KMS-11 (cell line): Measurements from ENCODE around the gene RAD51B.

Experiments
- H2AFZ ChIP-seq: fragments of 200-600 bp; sonication (generic); 2 replicates; pipeline ENCODE4 v1.6.1; 2016; ENCODE audit warnings: antibody characterized with exemption, mixed run types, low read depth
- H3K27ac ChIP-seq: fragments of 200-600 bp; sonication (generic); 2 replicates; pipeline ENCODE4 v1.6.1; 2016; ENCODE audit warnings: mild to moderate bottlenecking, mixed run types
- H3K27me3 ChIP-seq: fragments of 200-600 bp; sonication (generic); 2 replicates; pipeline ENCODE4 v1.6.1; 2017; ENCODE audit warnings: mild to moderate bottlenecking, low read depth, mixed run types, moderate library complexity; ENCODE audit not compliant: insufficient read depth
- H3K36me3 ChIP-seq: fragments of 200-600 bp; sonication (generic); 2 replicates; pipeline ENCODE4 v1.6.1; 2017; ENCODE audit warnings: mild to moderate bottlenecking, mixed run types; ENCODE audit not compliant: insufficient read depth
- H3K4me1 ChIP-seq: fragments of 200-600 bp; sonication (generic); 2 replicates; pipeline ENCODE4 v1.6.1; 2016; ENCODE audit warnings: mild to moderate bottlenecking, low read depth, mixed run types; ENCODE audit not compliant: poor library complexity, severe bottlenecking
- H3K4me2 ChIP-seq: fragments of 200-600 bp; sonication (generic); 2 replicates; pipeline ENCODE4 v1.7.0; 2016; ENCODE audit warnings: mild to moderate bottlenecking, mixed run types
- H3K4me3 ChIP-seq: fragments of 200-600 bp; sonication (generic); IDR thresholded peaks from 2 replicates; pipeline ENCODE4 v1.6.1; 2017; ENCODE audit warnings: low read depth, low read length, mixed read lengths; ENCODE audit not compliant: insufficient read depth
- H3K79me2 ChIP-seq: fragments of 200-600 bp; sonication (generic); 2 replicates; pipeline ENCODE4 v1.6.1; 2016; ENCODE audit warnings: low read depth, mixed run types; ENCODE audit not compliant: insufficient read depth
- H3K9ac ChIP-seq: fragments of 200-600 bp; sonication (generic); 2 replicates; pipeline ENCODE4 v1.6.1; 2016; ENCODE audit warnings: mild to moderate bottlenecking, mixed run types
- H4K20me1 ChIP-seq: fragments of 200-600 bp; sonication (generic); 2 replicates; pipeline ENCODE4 v1.6.1; 2016; ENCODE audit warnings: mild to moderate bottlenecking, mixed run types; ENCODE audit not compliant: insufficient read depth
- TF ChIP-seq, protein P1 (sequence below): fragments of 200-600 bp; sonication (generic); conservative IDR thresholded peaks from 2 replicates; pipeline ENCODE4 v1.6.1; 2017; ENCODE audit warnings: low read depth, mild to moderate bottlenecking, antibody characterized with exemption, low read length, moderate library complexity, mixed read lengths

RAD51B gene

DNA sequence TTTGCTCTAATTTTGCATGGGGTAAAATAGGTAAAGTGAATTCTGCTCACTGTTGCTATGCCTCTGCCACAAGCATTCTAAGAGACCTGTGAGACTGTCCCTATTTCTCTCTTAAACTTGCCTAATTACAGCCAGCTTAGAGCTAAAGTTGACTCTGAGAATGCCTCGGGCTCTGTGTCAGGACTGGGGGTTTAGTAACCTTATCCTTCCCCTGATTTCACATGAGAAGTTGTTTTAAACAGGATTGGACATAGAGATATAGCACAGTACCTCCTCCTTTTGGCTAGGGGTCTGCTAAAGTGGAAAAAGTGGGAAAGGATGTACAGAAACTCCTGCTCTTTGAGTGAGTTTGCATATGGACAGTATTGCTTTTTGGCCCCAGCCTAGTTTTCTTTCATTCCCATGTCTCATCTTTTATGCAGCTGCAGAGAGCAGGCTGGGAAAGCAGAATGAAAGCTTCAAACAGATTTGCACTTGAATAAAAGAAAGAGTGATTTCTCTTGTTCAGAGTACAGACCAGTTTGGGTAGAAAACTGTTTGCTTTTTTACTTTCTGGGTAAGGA lies 122.0 kb downstream of the RAD51B start:
- H3K4me1 ChIP-seq, result peaks cover 36% of the 10 kb centered on the region
- no peaks in the 10 kb centered on the region for H3K79me2 ChIP-seq
- H3K4me3 ChIP-seq, result no peak overlapping the region
- H4K20me1 ChIP-seq, result no peaks in the 10 kb centered on the region
- no peak overlapping the region for H3K9ac ChIP-seq
- H3K27me3 ChIP-seq, result no peaks in the 10 kb centered on the region
- H3K36me3 ChIP-seq, result no peaks in the 10 kb centered on the region
- H3K27ac ChIP-seq, result no peak overlapping the region
- H2AFZ ChIP-seq, result no peak overlapping the region
- TF ChIP-seq, protein P1, sequence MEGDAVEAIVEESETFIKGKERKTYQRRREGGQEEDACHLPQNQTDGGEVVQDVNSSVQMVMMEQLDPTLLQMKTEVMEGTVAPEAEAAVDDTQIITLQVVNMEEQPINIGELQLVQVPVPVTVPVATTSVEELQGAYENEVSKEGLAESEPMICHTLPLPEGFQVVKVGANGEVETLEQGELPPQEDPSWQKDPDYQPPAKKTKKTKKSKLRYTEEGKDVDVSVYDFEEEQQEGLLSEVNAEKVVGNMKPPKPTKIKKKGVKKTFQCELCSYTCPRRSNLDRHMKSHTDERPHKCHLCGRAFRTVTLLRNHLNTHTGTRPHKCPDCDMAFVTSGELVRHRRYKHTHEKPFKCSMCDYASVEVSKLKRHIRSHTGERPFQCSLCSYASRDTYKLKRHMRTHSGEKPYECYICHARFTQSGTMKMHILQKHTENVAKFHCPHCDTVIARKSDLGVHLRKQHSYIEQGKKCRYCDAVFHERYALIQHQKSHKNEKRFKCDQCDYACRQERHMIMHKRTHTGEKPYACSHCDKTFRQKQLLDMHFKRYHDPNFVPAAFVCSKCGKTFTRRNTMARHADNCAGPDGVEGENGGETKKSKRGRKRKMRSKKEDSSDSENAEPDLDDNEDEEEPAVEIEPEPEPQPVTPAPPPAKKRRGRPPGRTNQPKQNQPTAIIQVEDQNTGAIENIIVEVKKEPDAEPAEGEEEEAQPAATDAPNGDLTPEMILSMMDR, result no peak
- 0 out of 2 replicates have a peak overlapping the region, but pooled peaks have one; percentile 13 for H3K4me2 ChIP-seq

DNA sequence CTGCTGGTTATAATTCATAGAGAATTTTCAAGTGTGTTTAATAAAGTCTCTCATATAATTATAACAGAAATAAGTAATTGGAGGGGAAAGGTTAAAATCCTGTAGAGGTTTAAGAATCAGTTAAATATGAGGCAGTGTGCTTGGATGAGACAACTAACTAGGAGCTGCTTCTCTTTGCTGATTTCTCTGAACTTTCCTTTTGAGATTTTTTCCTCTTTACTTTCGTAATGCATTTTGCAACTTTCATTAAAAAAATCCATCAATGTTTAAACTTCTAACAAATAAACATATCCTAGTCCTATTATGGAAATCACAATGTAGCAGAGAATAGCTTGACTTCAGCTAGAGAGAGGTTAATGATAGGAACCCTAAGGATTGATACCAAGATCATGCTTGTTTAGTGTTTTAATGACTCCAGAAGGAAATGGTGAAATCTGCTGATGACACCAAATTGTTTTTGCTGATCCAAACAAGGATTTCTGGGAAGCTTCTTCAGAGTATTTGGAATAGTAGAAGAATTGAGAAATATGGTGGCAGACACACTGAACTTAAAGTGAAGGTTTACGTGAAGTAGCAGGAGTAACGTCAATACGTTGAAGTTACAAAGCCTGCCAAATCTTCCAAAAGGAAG lies 122.6 kb downstream of the RAD51B start:
- H3K79me2 ChIP-seq, result no peaks in the 10 kb centered on the region
- TF ChIP-seq, protein P1, result no peak
- no peak overlapping the region for H2AFZ ChIP-seq
- H3K4me1 ChIP-seq, result peaks cover 36% of the 10 kb centered on the region
- no peak overlapping the region for H3K4me2 ChIP-seq
- no peak overlapping the region for H3K9ac ChIP-seq
- no peaks in the 10 kb centered on the region for H3K27me3 ChIP-seq
- H3K27ac ChIP-seq, result no peak overlapping the region
- no peaks in the 10 kb centered on the region for H3K36me3 ChIP-seq
- no peak overlapping the region for H3K4me3 ChIP-seq
- no peaks in the 10 kb centered on the region for H4K20me1 ChIP-seq

- no peaks in the 10 kb centered on the region for H3K27me3 ChIP-seq
- H3K4me1 ChIP-seq, result peaks cover 36% of the 10 kb centered on the region
- TF ChIP-seq, protein P1, result peak; percentile 79
- no peak overlapping the region for H3K4me3 ChIP-seq
- H3K27ac ChIP-seq, result no peak overlapping the region
- no peak overlapping the region for H2AFZ ChIP-seq
- H4K20me1 ChIP-seq, result no peaks in the 10 kb centered on the region
- no peak overlapping the region for H3K9ac ChIP-seq
- no peaks in the 10 kb centered on the region for H3K79me2 ChIP-seq
- no peaks in the 10 kb centered on the region for H3K36me3 ChIP-seq
- H3K4me2 ChIP-seq, result no peak overlapping the region
Measured at GRCh38 chr14:67943947-67944346, 124.4 kb downstream of the RAD51B start.

DNA sequence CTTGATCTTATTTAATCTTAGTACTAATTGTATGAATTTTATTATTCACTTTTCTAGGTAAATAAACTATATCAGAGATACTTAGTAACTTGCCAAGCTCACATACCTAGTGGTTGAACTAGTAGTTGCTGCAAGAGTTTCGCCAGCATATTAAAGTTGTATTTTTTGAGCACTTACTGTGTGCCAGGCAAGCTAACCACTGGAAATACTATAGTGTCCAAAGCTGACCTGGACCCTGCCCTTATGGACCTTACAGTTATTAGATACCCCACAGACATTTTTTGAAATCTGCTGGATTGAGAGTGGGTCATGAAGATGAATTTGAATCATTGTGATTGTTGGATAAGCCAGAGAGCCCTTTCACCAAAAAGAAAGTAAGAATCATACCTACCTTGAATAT lies 125.0 kb downstream of the RAD51B start:
- H3K9ac ChIP-seq, result no peak overlapping the region
- no peak overlapping the region for H2AFZ ChIP-seq
- no peaks in the 10 kb centered on the region for H3K36me3 ChIP-seq
- H3K4me3 ChIP-seq, result no peak overlapping the region
- H3K27me3 ChIP-seq, result no peaks in the 10 kb centered on the region
- no peak overlapping the region for H3K27ac ChIP-seq
- H3K4me2 ChIP-seq, result no peak overlapping the region
- no peaks in the 10 kb centered on the region for H3K79me2 ChIP-seq
- H4K20me1 ChIP-seq, result no peaks in the 10 kb centered on the region
- peaks cover 36% of the 10 kb centered on the region for H3K4me1 ChIP-seq
- TF ChIP-seq, protein P1, result no peak
